ENCODE data around the gene TBX2. TPM values are rescaled to one million over a fixed set of nuclear protein-coding genes. Genes with fewer than 3 reads are reported as not detected.

The TBX2 gene
- total and polyA plus RNA-seq, 2 of the 4 experiments (the other 2 are of a cell fraction) = 20.1 to 64.1 TPM

DNA sequence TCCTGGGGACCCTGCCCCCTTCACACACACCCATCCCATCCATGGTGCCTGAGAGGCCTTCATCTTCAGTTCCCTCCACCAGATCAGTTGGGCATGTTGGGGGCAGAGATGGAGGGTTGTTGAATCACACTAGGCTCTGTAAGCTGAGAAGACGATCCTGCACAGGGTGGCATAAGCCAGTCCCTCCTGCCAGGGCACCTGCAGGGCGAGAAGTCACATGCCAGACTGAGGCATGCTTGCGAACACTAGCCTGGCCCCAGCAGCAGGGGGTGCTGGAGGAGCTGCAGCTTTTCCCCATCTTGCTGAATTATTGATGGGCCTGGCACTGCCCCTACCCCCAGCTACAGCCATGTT is 6.1 kb upstream of the TBX2 start:
- no peak for ATAC-seq (ENCODE audit: low read depth)

More for the DNA sequence above, 6.1 kb upstream of the TBX2 start:
- dilution Hi-C loops (cut with HindIII; ENCODE audit: low sequenced_read_pairs, unreplicated experiment) (no loop called here), in situ Hi-C loops (cut with MboI; ENCODE audit: low sequenced_read_pairs) (loop anchor here (5.0 kb wide), 3 partner anchors 81 to 391 kb away; no protein-coding TSS in a partner anchor), intact Hi-C loops (cut with micrococcal nuclease) (loop anchor here (10.0 kb wide), 1 partner anchor 489 kb away; no protein-coding TSS in a partner anchor)
- Histone ChIP-seq H3K27ac (ENCODE audit: insufficient read depth, low read length) (peak overlapping the region; percentile 26), H4K20me1 (ENCODE audit: insufficient read depth, low read length) (peaks cover 7% of the 10 kb centered on the region), H3K18ac (ENCODE audit: low read depth, low read length) (peak overlapping the region; percentile 10; the same call in 1 of the 2 replicates), H3K9ac (ENCODE audit: low read depth, low read length) (no peak overlapping the region), H3K79me1 (ENCODE audit: low read depth in 1 of 2, low read length in 2 of 2) (peaks cover 6 to 72% of the 10 kb centered on the region in 2 experiments), H2AK5ac (ENCODE audit: low read depth, low read length) (peak overlapping the region; percentile 98), H3K4ac (ENCODE audit: low read depth, low read length) (peak overlapping the region; percentile 100), H3K27me3 (ENCODE audit: control insufficient read depth, insufficient read depth, low read length) (no peaks in the 10 kb centered on the region), H3K4me3 (ENCODE audit: insufficient read depth, low read depth, low read length) (no peak overlapping the region), H3K36me3 (ENCODE audit: control insufficient read depth, insufficient read depth, low read length) (peaks cover 6% of the 10 kb centered on the region; the same call in 1 of the 2 replicates), H2BK5ac (ENCODE audit: low read depth, low read length, poor library complexity, severe bottlenecking) (peak overlapping the region; percentile 44), H2BK120ac (ENCODE audit: low read depth, low read length) (peak overlapping the region; percentile 96), H4K5ac (ENCODE audit: low read depth, low read length) (no peak overlapping the region), H4K8ac (ENCODE audit: low read depth in 2 of 2, low read length in 2 of 2) (peak overlapping the region in 1 of 2 experiments; percentile 89; a peak in 2 of 4 replicates), H2AFZ (replicated peaks; ENCODE audit: low read length, poor library complexity) (no peak overlapping the region), H3K14ac (replicated peaks; ENCODE audit: low read depth, low read length) (peak overlapping the region; percentile 14; the same call in 1 of the 2 replicates), H2BK20ac (ENCODE audit: low read depth, low read length) (peak overlapping the region; percentile 15), H2BK15ac (ENCODE audit: low read depth, low read length) (0 out of 3 replicates have a peak overlapping the region, but pooled peaks have one; percentile 77), H3K4me1 (ENCODE audit: control insufficient read depth, insufficient read depth, low read length) (peaks cover 26% of the 10 kb centered on the region), H3K9me3 (ENCODE audit: control insufficient read depth, insufficient read depth, low read length) (no peaks in the 10 kb centered on the region), H2AK9ac (replicated peaks; ENCODE audit: low read depth, low read length, poor library complexity) (peak overlapping the region; percentile 65), H3K4me2 (ENCODE audit: low read depth, low read length) (no peak overlapping the region; the same call in 1 of the 2 replicates), H3K56ac (ENCODE audit: extremely low read depth, insufficient read depth, low read length) (no peak overlapping the region), H4K91ac (ENCODE audit: insufficient read depth, low read depth, low read length) (peak overlapping the region; percentile 45; the same call in 1 of the 2 replicates), H3K9me1 (ENCODE audit: insufficient read depth, low read length) (peaks cover 27% of the 10 kb centered on the region), H3K23ac (ENCODE audit: low read depth, low read length) (peak overlapping the region; percentile 97)
- peak; percentile 18 for DNase-seq
- CTCF ChIA-PET = interaction anchor here (2.0 kb wide), 1 partner anchor 392 kb away, joined by 10 read pairs; no protein-coding TSS in a partner anchor
- TF ChIP-seq, protein P1, sequence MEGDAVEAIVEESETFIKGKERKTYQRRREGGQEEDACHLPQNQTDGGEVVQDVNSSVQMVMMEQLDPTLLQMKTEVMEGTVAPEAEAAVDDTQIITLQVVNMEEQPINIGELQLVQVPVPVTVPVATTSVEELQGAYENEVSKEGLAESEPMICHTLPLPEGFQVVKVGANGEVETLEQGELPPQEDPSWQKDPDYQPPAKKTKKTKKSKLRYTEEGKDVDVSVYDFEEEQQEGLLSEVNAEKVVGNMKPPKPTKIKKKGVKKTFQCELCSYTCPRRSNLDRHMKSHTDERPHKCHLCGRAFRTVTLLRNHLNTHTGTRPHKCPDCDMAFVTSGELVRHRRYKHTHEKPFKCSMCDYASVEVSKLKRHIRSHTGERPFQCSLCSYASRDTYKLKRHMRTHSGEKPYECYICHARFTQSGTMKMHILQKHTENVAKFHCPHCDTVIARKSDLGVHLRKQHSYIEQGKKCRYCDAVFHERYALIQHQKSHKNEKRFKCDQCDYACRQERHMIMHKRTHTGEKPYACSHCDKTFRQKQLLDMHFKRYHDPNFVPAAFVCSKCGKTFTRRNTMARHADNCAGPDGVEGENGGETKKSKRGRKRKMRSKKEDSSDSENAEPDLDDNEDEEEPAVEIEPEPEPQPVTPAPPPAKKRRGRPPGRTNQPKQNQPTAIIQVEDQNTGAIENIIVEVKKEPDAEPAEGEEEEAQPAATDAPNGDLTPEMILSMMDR (conservative IDR thresholded peaks at IDR 0.05; ENCODE audit: low read depth, low read length) = peak; percentile 43
- TF ChIP-seq RAD21 (IDR thresholded peaks at IDR 0.05; ENCODE audit: low read length) = peak; percentile 16; the same call in 1 of the 2 replicates
- TF ChIP-seq RCOR1 (IDR thresholded peaks at IDR 0.05; ENCODE audit: insufficient replicate concordance, low read length) = no peak
- no CpG with 5 or more reads among the region's 3 CpGs for WGBS, 2 experiments (ENCODE audit: extremely low coverage in 2 of 2, insufficient read length in 1 of 2)
- POLR2A ChIA-PET (ENCODE audit: unreplicated experiment) = interaction anchor here (0.9 to 1.1 kb wide), 2 partner anchors 84 to 175 kb away, joined by 3 to 4 read pairs; no protein-coding TSS in a partner anchor
- no TSS peak for BruUV-seq (replicated peaks)
